ENCODE results near the gene UQCC5.
A peak's percentile ranks its signal among the peaks of the same experiment; 100 is the strongest.

Gene UQCC5

DNA sequence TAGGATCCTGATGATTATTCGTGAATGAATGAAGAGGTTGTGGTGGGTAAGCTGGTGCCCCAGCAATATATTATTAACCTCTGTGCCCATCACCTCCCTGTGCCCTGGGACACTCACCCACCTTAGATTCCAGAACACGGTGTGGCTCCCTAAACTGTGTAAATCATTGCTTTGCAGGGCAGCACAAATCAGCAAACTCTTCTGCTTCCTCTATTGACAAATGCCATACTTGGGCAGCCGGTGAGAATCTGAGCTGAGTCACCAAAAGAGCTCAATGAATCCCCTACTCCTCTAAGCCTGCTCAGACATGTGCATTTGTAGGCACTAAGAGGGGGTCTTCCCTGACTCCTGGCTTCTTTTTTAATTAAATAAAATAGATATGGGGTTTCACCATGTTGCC, 15.7 kb downstream of the UQCC5 start:
- Mint-ChIP-seq H3K36me3 (ENCODE audit: low read depth) (peaks cover 90% of the 10 kb centered on the region), H3K27ac (peak overlapping the region; percentile 37), H3K4me3 (no peak overlapping the region), H3K9me3 (no peaks in the 10 kb centered on the region), H3K4me1 (ENCODE audit: low read depth) (peaks cover 13% of the 10 kb centered on the region), H3K27me3 (no peaks in the 10 kb centered on the region)
- no peak for DNase-seq

DNA sequence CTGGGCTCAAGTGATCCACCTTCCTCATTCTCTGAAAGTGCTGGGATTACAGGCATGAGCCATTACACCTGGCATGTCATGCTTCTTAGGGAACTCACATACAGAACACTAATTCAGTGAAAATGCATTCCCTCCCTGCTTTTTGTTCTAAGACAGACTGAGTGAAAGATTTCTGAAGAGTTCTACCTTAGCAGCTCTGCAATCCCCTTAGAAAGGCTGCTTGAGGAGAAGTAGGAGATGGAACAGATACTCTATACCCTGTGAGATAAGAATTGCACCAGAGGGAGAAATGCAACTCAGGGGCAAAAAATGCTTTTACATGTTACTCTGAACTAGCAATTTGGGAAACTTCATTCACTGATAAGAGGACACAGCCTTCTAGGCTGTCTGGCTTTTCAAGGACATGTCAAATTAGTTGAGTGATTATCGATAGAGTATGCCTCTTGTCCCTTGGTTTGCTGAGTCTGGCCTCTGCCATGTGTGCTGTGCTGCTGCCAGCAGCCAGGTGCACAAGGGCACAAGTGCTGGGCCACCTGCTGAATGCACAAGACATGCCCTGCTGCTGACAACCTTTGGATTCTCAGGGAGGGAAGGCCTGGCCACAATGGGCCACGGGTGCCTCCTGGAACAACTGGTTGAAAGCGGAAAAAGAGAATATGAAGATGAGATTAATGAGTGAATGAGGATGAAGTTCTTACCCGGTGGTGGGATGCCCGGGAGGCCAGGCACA, 17.8 kb downstream of the UQCC5 start:
- Mint-ChIP-seq H3K27ac (peak overlapping the region; percentile 32), H3K36me3 (ENCODE audit: low read depth) (peaks cover 92% of the 10 kb centered on the region), H3K9me3 (no peaks in the 10 kb centered on the region), H3K27me3 (no peaks in the 10 kb centered on the region), H3K4me3 (no peak overlapping the region), H3K4me1 (ENCODE audit: low read depth) (peaks cover 11% of the 10 kb centered on the region)
- no peak for DNase-seq

DNA sequence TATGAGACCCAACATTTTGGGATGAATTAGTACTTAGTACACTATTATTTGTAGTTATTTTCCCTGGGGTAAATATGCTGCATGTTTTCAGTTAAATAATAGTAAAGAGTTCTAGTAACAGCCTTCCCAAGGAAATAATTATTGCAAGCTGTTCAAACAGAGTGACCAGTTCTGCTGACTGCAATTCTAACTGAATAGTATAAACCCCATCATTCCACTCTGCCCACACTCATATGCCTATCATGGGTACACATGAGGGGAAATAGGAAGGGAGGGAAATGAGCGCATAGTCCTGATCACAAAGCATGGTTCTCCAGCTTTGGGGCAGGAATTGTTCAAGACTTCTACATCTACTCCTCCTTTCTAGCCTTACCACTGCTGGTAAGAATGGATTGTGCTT, 18.7 kb downstream of the UQCC5 start:
- Mint-ChIP-seq H3K36me3 (ENCODE audit: low read depth) (peaks cover 95% of the 10 kb centered on the region), H3K4me3 (no peak overlapping the region), H3K27ac (no peak overlapping the region)

DNA sequence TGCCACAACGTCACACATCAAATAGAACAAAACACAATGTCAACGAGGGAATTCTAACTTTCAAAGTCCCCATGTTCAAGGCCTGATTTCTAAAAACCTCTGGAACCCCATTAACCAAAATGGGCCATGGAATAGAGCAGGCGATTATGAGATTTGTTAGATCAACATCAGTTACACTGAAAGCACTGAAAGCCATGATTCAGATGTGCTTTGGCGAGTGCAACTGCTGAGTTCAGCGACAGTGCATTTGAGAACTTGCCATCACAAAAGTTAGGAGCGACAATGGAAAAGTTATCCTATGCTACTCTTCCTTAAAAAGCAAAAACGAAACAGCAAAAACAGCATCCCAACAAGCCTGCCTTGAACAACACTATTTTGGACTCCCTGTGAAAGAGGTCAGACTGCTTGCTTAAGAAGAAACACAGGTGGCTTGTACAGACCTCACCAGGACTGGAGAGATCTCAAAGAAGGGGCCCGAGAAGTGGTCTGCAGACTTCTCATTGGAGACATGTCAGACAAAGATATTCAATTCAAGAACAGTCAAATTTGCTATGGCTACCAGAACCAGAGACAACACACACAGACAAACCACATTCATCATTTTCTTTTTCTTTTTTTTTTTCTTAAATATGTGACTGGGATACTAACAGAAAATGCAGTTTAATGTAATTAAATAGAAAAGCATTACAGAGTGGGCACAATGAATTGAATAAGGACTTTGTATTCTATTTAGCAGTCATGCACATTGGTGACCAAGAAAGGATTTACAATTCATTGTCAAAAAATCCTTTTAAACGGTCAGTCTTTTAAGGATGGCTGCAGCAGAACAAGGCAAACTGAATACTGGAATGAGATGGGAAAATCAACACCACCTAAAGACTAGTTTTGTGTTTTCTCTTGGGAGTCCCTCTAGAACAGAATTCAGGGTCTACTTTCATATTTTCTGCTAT, 20.9 kb downstream of the UQCC5 start:
- Mint-ChIP-seq H3K27ac (peak overlapping the region; percentile 24), H3K36me3 (ENCODE audit: low read depth) (peaks cover 95% of the 10 kb centered on the region), H3K4me3 (no peak overlapping the region)

More for the DNA sequence above, 18.7 kb downstream of the UQCC5 start:
- H3K27me3 Mint-ChIP-seq, result no peaks in the 10 kb centered on the region
- H3K4me1 Mint-ChIP-seq (ENCODE audit: low read depth), result peaks cover 13% of the 10 kb centered on the region
- no peaks in the 10 kb centered on the region for H3K9me3 Mint-ChIP-seq
- DNase-seq, result no peak

DNA sequence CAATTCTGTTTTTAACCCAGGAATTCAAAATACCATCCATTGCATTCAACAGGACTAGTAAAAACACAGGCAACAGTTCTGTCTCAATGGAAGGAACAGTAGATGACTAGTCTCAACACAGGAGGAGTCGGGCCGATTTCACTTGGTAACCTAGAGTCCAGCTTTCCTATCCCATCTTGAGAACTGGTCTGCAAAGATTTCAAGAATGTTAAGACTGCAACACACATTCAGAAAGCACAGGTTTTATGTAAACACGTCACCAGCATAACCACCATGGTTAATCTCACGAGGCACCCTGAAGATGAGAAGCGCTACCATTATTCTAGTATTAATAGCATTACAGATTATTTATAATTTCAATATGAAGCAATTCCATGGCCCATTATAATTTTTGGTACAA, 22.0 kb downstream of the UQCC5 start:
- DNase-seq, result no peak
- Mint-ChIP-seq H3K9me3 (no peaks in the 10 kb centered on the region), H3K4me1 (ENCODE audit: low read depth) (peaks cover 13% of the 10 kb centered on the region), H3K27me3 (no peaks in the 10 kb centered on the region), H3K4me3 (no peak overlapping the region), H3K27ac (no peak overlapping the region), H3K36me3 (ENCODE audit: low read depth) (peaks cover 95% of the 10 kb centered on the region)

More for the DNA sequence above, 20.9 kb downstream of the UQCC5 start:
- DNase-seq, result no peak
- Mint-ChIP-seq H3K27me3 (no peaks in the 10 kb centered on the region), H3K9me3 (no peaks in the 10 kb centered on the region), H3K4me1 (ENCODE audit: low read depth) (peaks cover 13% of the 10 kb centered on the region)

DNA sequence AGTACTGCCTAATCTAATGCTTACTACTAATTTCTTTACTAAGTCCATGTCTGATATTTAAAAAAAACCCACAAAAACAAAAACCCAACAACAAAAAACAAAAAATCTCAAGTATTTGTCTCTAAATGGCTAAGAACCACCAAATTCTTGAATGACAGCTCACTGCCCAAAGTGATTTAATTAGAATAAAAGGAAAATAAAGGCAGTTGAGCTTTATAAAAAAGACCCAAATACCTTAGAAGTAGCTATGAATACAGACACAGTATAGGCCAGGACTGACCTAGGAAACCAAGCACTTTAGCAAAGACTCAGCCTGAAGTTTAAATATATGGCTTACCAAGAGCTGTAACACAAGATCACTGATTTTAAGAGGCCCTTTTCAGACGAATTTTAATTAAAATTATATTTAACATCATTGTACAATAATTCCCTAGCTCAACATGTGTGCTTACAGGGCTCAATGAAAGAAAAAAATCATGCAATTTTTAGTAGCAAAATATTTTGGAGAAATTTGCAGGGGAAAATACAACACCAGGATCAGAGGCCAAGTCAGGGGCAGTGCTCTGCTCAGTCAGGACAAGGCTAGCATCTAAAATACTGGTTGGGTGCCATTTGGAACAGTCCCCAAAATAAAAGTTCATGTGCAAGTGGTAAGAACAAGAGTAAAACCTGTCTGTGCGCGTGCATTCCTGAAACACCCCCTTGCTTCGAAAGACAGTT, 24.8 kb downstream of the UQCC5 start:
- peaks cover 85% of the 10 kb centered on the region for H3K36me3 Mint-ChIP-seq (ENCODE audit: low read depth)
- no peak overlapping the region for H3K4me3 Mint-ChIP-seq
- DNase-seq, result no peak
- H3K9me3 Mint-ChIP-seq, result no peaks in the 10 kb centered on the region
- H3K27me3 Mint-ChIP-seq, result no peaks in the 10 kb centered on the region
- peaks cover 6% of the 10 kb centered on the region for H3K4me1 Mint-ChIP-seq (ENCODE audit: low read depth)
- no peak overlapping the region for H3K27ac Mint-ChIP-seq

DNA sequence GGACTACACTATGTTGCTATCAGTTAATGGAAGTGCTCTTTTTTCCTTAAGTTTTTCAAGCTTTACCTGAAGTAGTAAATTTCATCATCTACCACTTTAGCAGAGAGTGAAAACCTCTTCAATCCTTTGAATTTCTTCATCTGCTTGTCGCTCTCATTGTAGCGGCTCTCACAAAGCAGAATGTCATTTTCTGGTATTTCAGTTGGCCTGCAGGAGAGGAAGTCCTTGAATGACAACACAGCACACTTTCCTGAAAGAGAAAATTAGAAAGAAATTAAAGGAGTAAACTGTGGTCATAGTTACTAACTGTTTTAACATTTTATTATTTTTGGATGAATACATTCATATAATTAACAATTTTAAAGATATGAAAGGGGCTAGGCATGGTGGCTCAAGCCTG, 27.6 kb downstream of the UQCC5 start:
- H3K27me3 Mint-ChIP-seq, result no peaks in the 10 kb centered on the region
- H3K27ac Mint-ChIP-seq, result no peak overlapping the region
- H3K4me1 Mint-ChIP-seq (ENCODE audit: low read depth), result peaks cover 2% of the 10 kb centered on the region
- H3K9me3 Mint-ChIP-seq, result no peaks in the 10 kb centered on the region
- peaks cover 70% of the 10 kb centered on the region for H3K36me3 Mint-ChIP-seq (ENCODE audit: low read depth)
- H3K4me3 Mint-ChIP-seq, result no peak overlapping the region
- DNase-seq, result no peak

DNA sequence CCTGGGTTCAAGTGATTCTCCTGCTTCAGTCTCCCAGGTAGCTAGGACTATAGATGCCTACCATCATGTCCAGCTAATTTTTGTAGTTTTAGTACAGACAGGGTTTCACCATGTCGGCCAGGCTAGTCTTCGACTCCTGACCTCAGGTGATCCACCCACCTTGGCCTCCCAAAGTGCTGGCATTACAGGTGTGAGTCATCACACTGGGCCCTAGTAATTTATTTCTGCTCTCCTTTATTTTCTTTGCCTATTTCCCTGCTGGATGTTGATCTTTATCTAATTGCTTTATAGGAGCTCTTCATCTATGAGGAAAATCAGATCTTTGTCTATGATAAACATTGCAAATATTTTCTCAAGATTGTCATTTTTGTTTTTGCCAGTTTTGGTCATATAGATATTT, 31.7 kb downstream of the UQCC5 start:
- Mint-ChIP-seq H3K36me3 (ENCODE audit: low read depth) (peaks cover 58% of the 10 kb centered on the region), H3K4me3 (no peak overlapping the region), H3K27me3 (no peaks in the 10 kb centered on the region), H3K27ac (no peak overlapping the region), H3K4me1 (ENCODE audit: low read depth) (no peaks in the 10 kb centered on the region), H3K9me3 (no peaks in the 10 kb centered on the region)
- no peak for DNase-seq

DNA sequence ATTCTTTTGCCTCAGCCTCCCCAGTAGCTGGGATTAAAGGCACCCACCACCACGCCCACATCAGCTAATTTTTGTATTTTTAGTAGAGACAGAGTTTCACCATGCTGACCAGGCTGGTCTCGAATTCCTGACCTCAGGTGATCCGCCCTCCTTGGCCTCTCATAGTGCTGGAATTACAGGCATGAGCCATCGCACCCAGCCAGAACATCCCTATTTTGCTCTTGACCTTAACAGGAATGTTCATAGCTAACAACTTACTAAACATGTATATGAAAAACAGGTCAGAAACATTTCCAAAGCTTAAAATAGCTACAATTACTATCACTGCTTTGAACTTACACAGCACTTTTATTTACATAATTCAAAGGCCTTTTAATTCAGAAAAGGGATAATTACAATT, 33.7 kb downstream of the UQCC5 start:
- Mint-ChIP-seq H3K4me3 (no peak overlapping the region), H3K27me3 (no peaks in the 10 kb centered on the region), H3K27ac (no peak overlapping the region), H3K9me3 (no peaks in the 10 kb centered on the region), H3K4me1 (ENCODE audit: low read depth) (no peaks in the 10 kb centered on the region), H3K36me3 (ENCODE audit: low read depth) (peaks cover 64% of the 10 kb centered on the region)
- DNase-seq, result no peak

DNA sequence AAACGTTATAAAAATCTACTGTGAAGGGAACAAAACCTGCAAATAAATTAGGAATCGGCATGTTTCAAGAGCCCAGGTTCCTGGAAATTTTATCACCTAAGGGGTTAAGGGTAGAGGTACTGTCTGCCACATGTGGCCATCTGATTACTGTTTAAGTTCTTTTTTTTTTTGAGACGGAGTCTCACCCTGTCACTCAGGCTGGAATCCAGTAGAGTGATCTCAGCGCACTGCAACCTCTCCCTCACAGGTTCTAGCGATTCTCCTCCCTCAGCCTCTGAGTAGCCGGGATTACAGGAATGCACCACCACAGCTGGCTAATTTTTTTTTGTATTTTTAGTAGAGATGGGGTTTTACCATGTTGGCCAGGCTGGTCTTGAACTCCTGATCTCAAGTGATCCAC, 35.8 kb downstream of the UQCC5 start:
- no peak for DNase-seq
- Mint-ChIP-seq H3K9me3 (no peaks in the 10 kb centered on the region), H3K27ac (no peak overlapping the region), H3K4me3 (no peak overlapping the region), H3K36me3 (ENCODE audit: low read depth) (peaks cover 71% of the 10 kb centered on the region), H3K27me3 (no peaks in the 10 kb centered on the region), H3K4me1 (ENCODE audit: low read depth) (no peaks in the 10 kb centered on the region)

DNA sequence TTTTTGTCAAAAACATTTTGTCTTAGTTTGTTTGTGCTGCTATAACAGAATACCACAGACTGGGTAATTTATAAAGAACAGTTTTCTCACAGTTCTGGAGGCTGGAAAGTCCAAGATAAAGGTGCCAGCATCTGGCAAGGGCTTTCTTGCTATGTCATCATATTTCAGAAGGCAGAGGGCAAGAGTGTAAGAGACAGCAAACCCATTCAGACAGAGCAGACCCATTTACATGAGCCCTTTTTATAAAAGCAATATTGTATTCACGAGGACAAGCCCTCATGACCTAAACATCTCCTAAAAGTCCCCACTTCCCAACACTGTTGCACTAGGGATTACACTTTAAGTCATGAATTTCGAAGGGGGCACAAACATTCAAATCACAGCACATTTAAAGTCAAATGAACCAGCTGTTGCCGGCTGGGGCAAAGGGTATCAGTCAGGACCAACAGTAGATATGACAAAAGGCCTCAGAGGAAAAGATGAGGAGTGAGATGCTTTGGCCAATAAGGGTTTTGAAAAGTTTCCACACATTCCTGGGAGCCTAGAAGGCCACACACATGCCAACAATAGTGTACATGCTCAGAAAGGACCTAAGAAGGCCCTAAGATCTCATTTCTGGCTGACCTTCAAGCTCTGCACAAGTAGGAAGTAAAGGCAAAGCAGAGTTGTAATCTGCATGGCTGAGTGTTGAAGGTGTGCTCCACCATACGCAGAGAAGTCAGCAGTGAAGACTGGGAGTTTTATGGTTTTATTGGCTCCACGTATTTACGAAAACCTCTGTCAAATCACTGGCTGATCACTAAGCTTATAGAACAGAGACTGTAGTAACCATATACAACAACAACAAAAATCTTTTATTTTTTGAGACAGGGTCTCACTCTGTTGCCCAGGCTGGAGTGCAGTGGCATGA, 37.9 kb downstream of the UQCC5 start:
- H3K27me3 Mint-ChIP-seq, result no peaks in the 10 kb centered on the region
- peak overlapping the region; percentile 79 for H3K27ac Mint-ChIP-seq
- H3K36me3 Mint-ChIP-seq (ENCODE audit: low read depth), result peaks cover 83% of the 10 kb centered on the region

More for the DNA sequence above, 37.9 kb downstream of the UQCC5 start:
- no peak for DNase-seq
- no peaks in the 10 kb centered on the region for H3K9me3 Mint-ChIP-seq
- no peaks in the 10 kb centered on the region for H3K4me1 Mint-ChIP-seq (ENCODE audit: low read depth)
- H3K4me3 Mint-ChIP-seq, result no peak overlapping the region

Data from activated T-cell treated with anti-CD3 and anti-CD28 coated beads, Interleukin-2, amount 50 U/mL, for 24 hours (primary cell).